Measurements from ENCODE around the gene ARHGDIG. TPM values are rescaled to one million over a fixed set of nuclear protein-coding genes. Genes with fewer than 3 reads are reported as not detected.

Gene ARHGDIG
- total RNA-seq, 1 experiment from 2014 or later = 2.4 TPM

DNA sequence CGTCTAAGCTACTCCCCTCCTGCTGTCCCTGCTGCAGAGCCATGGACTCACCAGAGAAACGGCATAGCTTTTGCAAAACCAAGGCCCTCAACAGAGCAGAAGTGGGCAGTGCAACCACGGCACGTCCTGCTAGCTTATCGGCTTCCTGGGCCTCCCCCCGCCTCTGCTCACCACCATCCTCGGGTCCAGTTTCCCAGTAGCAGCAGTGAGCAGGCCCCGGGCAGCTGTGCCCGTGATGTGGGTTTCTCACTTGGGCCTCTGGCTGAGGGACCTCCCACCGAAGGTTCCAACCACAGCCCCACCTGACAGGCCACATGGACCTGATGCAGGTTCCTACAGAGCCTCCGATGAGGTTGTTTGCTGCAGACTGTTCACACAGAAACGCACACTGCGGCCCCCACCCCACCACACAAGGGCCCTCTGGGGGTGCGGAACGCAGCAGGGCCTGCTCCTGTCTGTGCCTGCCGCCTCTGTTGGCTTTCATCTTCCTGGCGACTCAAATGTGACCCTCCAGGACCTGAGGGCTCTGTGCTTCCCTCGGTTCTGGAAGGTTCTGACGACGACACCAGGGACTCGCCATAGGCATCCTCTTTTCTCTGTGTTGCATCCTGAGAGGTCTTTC lies 27.4 kb downstream of the ARHGDIG start:
- BruUV-seq (replicated peaks) = no TSS peak
- Histone ChIP-seq H3K4me1 (ENCODE audit: control insufficient read depth, insufficient read depth, low read length) (no peaks in the 10 kb centered on the region), H3K9me3 (ENCODE audit: control insufficient read depth, insufficient read depth, low read depth, low read length) (no peaks in the 10 kb centered on the region), H3K36me3 (ENCODE audit: control insufficient read depth, insufficient read depth, low read length) (no peaks in the 10 kb centered on the region; the same call in 1 of the 2 replicates), H3K4me3 (ENCODE audit: low read depth in 2 of 2, low read length in 2 of 2) (no peak overlapping the region), H3K27me3 (ENCODE audit: control insufficient read depth, insufficient read depth, low read length) (no peaks in the 10 kb centered on the region), H3K27ac (ENCODE audit: low read length) (no peak overlapping the region)
- intact Hi-C loops (cut with micrococcal nuclease; ENCODE audit: unreplicated experiment) = no loop called here
- no peak for DNase-seq (ENCODE audit: low read depth, low spot score)
- TF ChIP-seq TCF7L2 (IDR thresholded peaks at IDR 0.05; ENCODE audit: low read depth, low read length) (no peak), CTCF (IDR thresholded peaks at IDR 0.05) (no peak), SIN3A (IDR thresholded peaks at IDR 0.05; ENCODE audit: borderline replicate concordance, insufficient read depth, low read depth, low read length) (no peak), POLR2AphosphoS5 (IDR thresholded peaks at IDR 0.05; ENCODE audit: low read depth, low read length) (no peak)
- TF ChIP-seq, protein P1, sequence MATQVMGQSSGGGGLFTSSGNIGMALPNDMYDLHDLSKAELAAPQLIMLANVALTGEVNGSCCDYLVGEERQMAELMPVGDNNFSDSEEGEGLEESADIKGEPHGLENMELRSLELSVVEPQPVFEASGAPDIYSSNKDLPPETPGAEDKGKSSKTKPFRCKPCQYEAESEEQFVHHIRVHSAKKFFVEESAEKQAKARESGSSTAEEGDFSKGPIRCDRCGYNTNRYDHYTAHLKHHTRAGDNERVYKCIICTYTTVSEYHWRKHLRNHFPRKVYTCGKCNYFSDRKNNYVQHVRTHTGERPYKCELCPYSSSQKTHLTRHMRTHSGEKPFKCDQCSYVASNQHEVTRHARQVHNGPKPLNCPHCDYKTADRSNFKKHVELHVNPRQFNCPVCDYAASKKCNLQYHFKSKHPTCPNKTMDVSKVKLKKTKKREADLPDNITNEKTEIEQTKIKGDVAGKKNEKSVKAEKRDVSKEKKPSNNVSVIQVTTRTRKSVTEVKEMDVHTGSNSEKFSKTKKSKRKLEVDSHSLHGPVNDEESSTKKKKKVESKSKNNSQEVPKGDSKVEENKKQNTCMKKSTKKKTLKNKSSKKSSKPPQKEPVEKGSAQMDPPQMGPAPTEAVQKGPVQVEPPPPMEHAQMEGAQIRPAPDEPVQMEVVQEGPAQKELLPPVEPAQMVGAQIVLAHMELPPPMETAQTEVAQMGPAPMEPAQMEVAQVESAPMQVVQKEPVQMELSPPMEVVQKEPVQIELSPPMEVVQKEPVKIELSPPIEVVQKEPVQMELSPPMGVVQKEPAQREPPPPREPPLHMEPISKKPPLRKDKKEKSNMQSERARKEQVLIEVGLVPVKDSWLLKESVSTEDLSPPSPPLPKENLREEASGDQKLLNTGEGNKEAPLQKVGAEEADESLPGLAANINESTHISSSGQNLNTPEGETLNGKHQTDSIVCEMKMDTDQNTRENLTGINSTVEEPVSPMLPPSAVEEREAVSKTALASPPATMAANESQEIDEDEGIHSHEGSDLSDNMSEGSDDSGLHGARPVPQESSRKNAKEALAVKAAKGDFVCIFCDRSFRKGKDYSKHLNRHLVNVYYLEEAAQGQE (IDR thresholded peaks at IDR 0.05; ENCODE audit: insufficient read depth in 1 of 2, low read depth in 2 of 2, low read length in 1 of 2) = no peak
- in situ Hi-C loops (cut with HindIII; ENCODE audit: low pct_unique_long_range_greater_than_20kb, low sequenced_read_pairs) = no loop called here
- POLR2A ChIA-PET = interaction anchor here (0.5 kb wide), 1 partner anchor 61 kb away, joined by 12 read pairs; no protein-coding TSS in a partner anchor
- no peak for ATAC-seq
- CTCF ChIA-PET = no interaction called here

- ATAC-seq (no peak), DNase-seq (ENCODE audit: low read depth, low spot score) (no peak)
- Histone ChIP-seq H3K4me3 (ENCODE audit: low read depth in 2 of 2, low read length in 2 of 2) (no peak overlapping the region), H3K27ac (ENCODE audit: low read length) (no peak overlapping the region), H3K36me3 (ENCODE audit: control insufficient read depth, insufficient read depth, low read length) (no peaks in the 10 kb centered on the region; the same call in 1 of the 2 replicates), H3K27me3 (ENCODE audit: control insufficient read depth, insufficient read depth, low read length) (no peaks in the 10 kb centered on the region), H3K9me3 (ENCODE audit: control insufficient read depth, insufficient read depth, low read depth, low read length) (no peaks in the 10 kb centered on the region), H3K4me1 (ENCODE audit: control insufficient read depth, insufficient read depth, low read length) (no peaks in the 10 kb centered on the region)
- in situ Hi-C loops (cut with HindIII; ENCODE audit: low pct_unique_long_range_greater_than_20kb, low sequenced_read_pairs) (no loop called here), intact Hi-C loops (cut with micrococcal nuclease; ENCODE audit: unreplicated experiment) (no loop called here)
- BruUV-seq (replicated peaks) = no TSS peak
- CTCF ChIA-PET = no interaction called here
- POLR2A ChIA-PET = no interaction called here
- TF ChIP-seq TCF7L2 (IDR thresholded peaks at IDR 0.05; ENCODE audit: low read depth, low read length) (no peak), POLR2AphosphoS5 (IDR thresholded peaks at IDR 0.05; ENCODE audit: low read depth, low read length) (no peak), SIN3A (IDR thresholded peaks at IDR 0.05; ENCODE audit: borderline replicate concordance, insufficient read depth, low read depth, low read length) (no peak), CTCF (IDR thresholded peaks at IDR 0.05) (no peak)
- TF ChIP-seq, protein P1 (IDR thresholded peaks at IDR 0.05; ENCODE audit: insufficient read depth in 1 of 2, low read depth in 2 of 2, low read length in 1 of 2) = no peak
These were observed 29.1 kb downstream of the ARHGDIG start for GRCh38 chr16:309476-309875.

All from Panc1 (cell line).